Mammary microvascular endothelial cell (primary cell): Measurements from ENCODE around the gene CENPO. TPM values are rescaled to one million over a fixed set of nuclear protein-coding genes. Genes with fewer than 3 reads are reported as not detected.

ENCODE experiments used
- total RNA-seq: library from RNA; depleted of rRNA; stranded (reverse); fragments of >200 nt; gene quantifications from 2 replicates; pipeline ENCODE4 v1.2.3, GENCODE V29; 2015

Gene CENPO, protein sequence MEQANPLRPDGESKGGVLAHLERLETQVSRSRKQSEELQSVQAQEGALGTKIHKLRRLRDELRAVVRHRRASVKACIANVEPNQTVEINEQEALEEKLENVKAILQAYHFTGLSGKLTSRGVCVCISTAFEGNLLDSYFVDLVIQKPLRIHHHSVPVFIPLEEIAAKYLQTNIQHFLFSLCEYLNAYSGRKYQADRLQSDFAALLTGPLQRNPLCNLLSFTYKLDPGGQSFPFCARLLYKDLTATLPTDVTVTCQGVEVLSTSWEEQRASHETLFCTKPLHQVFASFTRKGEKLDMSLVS
- 26.5 and 28.4 TPM in 2 replicates for total RNA-seq

DNA sequence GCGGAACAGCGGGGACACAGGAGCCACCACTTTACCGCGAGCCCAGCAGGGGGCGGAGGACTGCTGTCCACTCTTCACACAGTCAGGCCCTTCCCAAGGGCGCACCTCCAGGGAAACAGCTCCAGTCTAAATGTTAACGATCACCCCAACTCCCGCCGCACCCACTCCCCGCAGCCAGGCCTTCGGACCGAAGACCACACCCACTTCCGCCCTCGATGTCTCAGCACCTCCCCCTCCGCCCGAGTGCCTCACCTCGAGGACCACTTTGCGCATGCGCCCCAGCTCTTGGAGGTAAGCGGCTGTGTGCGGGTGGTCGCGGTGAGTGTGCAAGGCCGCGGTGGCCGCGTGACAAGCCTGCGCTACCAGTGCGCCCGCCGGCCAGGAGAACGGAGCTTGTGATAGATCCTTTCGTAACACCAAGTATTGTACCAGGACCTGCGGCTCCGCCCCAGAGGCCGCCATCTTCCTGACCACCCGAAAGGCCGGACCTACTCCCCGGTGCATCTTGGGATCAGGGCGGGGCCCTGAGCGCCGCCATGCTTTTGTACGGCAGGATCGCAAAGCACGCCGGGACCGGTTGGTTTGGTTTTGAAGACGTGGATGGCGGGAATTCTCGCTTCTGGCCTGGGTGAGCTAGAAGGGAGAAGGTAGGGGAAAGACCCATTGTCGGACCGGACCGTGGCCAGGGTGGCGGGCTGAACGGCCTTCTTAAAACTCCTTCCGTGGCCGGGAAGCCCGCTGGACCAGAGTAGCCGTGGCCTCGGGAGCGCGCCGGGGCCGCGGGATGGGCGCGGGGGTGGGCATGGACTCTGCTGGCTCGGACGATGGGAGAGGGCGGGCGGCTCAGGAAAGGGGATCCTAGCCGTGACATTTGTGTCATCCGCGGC lies at the start of gene CENPO, which contains the start of gene PTRHD1:
TSS of gene CENPO (plus strand) at position 552 of the 887 bp plus-strand sequence. CDS start 495 bp downstream, outside the sequence.
TSS of gene PTRHD1 (minus strand) at position 518 of the 887 bp plus-strand sequence. CDS start at position 504, 14 bp downstream.

Other genes starting within 250 kb of the CENPO start
- gene PTRHD1, start within 50 bp of the CENPO start, total RNA-seq = 41.3 and 61.0 TPM in 2 replicates
- 27.0 and 34.0 TPM in 2 replicates for gene ADCY3, start 126.8 kb downstream of the CENPO start, total RNA-seq
- gene DNAJC27, start 178.5 kb downstream of the CENPO start, total RNA-seq = 0.53 and 2.1 TPM in 2 replicates
- 0.67 and 0.79 TPM in 2 replicates for gene EFR3B, start 248.7 kb downstream of the CENPO start, total RNA-seq